ENCODE results near the gene PTPRG. TPM values are rescaled to one million over a fixed set of nuclear protein-coding genes. Genes with fewer than 3 reads are reported as not detected.
A peak's percentile ranks its signal among the peaks of the same experiment; 100 is the strongest.

The PTPRG gene
- polyA plus RNA-seq, 3 donors: 78.2 to 84.6 (median 83.3) TPM

DNA sequence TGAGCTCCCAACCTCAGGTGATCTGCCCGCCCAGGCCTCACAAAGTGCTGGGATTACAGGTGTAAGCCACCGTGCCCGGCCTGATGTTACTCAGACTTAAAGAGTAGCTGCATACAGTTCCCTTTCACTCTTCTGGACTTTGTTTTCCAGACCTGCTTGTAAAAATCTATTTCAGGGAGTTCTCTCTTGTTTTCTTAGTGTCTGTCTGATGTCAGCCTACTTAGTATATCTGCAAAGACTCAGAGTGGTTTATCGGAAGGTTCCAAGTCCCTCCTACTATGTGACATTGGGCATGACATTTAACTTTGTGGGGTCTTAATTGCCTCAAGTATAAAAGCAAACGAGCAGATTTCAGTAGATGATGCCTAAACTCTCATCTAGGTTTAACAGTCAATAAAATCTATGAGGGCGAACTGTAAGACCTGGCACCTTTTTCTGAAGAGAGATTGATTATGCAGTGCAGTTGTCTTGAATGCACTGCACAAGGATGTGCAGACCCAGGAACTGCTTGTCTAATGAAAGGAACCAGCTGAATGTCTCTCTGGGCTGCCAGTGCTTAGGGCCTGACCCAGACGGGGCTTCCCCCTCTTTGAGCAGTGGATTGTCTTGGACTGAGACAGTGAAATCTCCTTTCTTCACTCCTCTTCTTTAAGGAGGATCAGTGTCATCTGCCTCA, 301.4 kb downstream of the PTPRG start:
- no peak for DNase-seq

DNA sequence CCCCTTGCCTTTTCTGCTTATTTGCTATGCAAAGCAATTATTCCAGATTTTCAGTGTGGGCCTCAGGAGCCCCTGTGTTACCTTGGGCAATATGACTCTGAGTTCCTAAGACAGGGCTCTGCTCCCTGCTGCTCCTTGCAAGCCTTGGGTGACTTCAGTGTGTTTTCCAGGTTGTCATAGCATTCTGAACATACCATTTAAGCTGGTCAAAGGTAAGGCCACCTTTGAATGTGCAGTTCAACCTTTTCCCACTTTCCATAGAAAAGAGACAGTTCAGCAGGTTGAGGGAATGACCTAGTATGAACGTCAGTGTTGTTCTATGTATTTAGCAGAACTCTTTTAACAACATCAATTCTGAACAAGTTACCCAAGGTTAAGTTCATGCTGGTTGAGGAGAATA, 302.2 kb downstream of the PTPRG start:
- DNase-seq: no peak

DNA sequence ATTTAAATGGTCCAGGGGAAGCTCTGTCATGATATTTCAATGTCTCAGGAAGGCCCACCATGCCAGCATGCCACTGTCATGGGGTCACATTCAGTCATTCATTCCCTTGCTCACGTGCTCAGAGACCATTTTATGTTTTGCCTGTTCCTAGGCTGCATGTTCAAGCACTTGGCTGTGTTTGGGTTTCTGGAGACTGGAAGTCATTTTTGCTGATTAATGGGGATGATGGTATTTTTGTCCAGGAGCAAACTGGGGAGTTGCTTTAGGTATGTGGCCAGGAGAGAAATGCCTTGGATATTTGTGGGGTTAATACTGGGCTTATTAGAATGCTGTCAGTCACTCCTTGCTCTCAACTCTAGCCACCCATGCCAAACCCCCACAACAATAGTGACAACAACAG, 303.5 kb downstream of the PTPRG start:
- no peak for DNase-seq

DNA sequence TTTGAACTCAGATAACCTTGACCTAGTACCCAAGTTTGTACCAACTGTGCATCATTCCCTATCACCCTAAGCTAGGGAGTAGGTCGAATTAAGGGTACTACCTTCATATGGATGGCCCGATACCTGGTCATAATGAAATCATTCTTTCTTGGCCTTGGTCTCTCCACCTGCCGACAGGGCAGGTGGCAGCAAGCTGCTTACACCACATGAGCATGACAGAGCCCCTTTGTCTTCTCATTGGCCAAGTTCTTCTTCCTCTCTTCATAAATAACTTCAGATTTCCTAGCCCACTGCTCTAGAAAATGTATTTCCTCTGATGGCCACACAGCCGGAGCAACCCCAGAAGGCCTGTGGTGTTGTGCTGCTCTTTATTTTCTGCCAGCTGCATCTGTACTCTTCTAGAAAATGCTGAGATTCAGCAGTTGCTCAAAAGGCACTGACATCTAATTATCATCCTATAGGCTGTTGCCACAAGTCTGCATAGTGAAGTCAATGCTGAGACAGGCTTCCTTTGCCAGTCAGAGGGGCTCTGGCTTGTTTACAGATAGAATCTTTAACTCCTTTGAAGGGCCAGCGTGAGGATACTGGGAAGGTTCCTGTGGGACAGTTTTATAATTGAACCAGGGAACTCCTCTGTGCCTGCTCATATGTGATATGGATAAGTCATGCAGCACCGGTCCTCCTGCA, 304.2 kb downstream of the PTPRG start:
- no peak for DNase-seq

DNA sequence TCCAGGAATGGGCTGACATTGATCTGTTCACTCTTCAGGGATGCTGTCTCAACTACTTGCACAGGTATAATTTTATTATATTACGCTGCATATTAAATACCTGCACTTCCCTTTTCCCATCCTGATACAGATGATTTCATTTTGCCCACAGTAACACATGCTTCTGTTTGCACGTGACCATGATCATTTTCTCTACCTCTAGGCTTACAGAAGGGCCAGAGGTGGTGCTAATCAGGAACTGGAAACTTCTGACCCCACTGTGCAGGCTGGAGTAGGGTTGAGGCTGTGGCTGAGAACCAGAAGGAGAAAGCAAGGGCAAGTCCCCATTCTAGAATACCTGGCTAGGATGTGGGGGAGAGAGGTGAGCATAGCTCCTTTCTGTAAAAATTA, 304.8 kb downstream of the PTPRG start:
- DNase-seq: no peak

DNA sequence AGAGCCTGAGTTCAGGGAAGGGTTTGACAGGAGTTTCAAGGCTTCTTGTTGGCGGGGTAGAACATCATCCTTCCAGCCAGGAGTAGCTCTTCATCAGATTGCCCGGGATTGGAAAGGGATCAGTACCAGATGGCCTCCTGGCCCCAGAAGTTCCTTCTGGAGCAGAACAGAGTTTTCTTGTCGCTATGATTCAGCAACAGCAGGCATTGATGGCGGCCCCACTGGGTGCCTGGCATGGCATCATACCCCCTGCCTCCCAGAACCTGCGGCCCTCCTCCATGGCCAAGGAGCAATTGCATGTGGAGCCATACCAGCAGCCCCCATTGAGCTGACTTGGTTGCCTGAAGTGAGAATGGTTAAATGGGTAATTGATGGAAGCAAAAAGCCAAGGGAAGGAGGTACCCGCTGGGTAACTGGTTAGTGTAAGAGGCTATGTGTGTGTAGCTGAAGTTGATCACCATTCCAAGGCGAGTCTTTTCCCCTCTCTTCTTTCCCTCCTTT, 305.6 kb downstream of the PTPRG start:
- no peak for DNase-seq

DNA sequence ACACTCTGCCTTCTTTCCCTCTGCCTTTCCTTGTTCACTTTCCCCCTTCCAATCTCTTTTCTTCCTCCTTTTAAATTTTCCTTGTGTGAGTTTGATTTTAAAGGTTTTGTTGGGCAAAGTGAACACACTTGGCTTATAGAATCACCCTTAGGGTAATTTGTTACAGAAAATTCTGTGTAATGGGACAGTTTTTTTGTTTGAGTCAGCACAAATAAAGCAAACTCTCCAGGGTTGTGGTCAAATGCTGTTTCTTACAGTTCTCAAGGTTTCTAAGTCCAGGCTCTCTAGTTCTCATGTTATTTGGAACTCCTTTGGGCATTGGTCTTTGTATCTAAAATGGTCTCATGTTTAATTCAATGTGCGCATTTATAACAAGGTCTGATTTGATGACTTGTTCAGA, 307.1 kb downstream of the PTPRG start:
- no peak for DNase-seq

DNA sequence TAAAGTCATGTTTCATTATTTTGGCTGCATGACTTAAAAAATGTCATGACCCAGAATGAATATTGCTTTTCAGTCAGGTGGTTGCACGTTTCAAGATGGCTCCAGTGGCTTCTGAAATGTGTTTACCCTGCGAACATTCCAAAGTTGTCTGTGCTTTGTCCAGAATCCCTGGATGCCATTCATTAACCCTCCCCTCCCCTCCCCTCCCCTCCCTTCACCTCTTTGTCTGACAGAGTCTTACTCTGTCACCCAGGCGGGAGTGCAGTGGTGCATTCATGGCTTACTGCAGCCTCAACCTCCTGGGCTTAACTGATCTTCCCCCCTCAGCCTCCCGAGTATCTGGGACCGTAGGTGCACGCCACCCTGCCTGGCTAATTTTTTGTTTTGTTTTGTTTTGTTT, 308.0 kb downstream of the PTPRG start:
- no peak for DNase-seq

DNA sequence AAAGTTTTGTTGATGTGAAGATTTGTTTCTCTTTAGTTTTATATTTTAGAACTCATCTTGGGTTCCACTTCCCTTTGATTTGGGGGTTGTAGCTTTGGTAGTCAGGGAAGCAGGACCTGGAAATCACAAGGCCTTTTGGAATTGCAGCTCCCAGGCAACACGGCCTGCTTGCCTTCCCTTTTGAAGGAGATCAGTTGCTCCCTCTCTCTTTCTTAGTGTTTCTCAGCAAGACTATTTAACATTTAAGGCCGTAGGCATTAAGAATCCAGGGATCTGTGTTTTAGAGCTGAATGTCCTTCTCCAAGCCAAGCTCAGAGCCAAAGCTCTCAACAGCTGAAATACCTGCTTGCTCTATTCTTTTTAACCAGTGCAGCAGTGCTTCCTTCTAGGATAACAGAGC, 310.3 kb downstream of the PTPRG start:
- no peak for DNase-seq

DNA sequence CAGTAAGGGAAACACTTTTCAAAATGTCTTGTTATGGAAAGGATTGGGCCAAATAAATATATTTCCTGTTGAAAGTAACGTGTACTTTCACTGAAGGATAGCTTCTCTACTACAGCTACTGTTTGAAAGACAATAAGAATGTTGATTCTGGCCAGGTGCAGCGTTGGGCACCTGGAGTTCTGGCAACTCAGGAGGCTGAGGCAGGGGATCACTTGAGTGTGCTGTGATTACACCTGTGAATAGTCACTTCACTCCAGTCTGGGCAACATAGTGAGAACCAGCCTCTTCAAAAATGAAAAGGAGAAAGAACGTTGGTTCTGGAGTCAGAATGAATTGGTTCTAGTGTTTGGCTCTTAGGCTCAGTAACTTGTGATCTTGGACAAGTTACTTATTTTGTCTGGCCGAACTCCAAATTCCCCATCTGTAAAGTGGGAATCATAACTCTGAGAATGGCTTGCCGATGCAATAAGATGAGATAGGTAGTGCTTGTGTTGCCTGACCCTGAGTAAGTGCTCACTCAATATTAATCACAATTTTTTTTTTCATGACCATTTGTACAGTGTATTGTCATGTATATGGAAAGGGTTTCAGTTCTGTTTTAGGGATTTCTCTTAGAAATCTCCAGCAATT, 310.8 kb downstream of the PTPRG start:
- DNase-seq: no peak

DNA sequence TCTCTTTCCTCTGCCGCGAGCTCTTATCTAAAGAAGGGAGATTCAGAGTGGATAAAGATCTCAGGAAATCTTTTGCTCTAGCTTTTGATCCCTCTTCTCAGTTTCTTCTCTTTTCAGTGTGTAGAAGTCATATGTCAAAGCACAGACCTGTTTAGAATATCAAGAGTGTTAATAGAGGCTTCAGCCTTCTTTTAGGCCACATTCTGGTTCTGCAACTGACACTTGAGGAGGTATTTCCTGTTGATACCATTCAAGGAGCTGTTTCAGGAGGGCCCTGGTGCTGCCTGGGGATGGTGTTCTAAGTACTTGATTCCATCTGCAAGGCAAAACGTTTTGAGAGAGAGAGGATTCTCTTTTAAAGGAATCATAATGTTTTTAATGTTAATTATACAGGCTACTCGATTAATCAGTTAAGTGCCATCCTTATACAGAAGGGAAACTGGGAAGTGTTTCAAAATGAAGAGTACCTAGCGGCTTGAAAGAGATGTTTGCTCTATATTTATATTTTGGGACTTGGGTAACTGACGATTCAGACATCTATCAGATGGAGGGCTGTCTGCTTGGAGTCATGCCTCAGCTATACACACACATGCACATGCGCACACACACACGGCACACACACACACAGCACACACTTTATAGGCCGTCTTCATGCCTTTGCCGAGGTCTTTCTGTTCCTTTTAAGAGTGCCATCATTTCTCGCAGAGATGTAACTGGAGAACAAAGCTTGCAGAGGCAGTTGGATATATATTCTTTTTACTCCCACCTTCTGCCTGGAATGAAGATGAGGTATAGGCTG, 313.9 kb downstream of the PTPRG start:
- no peak for DNase-seq

DNA sequence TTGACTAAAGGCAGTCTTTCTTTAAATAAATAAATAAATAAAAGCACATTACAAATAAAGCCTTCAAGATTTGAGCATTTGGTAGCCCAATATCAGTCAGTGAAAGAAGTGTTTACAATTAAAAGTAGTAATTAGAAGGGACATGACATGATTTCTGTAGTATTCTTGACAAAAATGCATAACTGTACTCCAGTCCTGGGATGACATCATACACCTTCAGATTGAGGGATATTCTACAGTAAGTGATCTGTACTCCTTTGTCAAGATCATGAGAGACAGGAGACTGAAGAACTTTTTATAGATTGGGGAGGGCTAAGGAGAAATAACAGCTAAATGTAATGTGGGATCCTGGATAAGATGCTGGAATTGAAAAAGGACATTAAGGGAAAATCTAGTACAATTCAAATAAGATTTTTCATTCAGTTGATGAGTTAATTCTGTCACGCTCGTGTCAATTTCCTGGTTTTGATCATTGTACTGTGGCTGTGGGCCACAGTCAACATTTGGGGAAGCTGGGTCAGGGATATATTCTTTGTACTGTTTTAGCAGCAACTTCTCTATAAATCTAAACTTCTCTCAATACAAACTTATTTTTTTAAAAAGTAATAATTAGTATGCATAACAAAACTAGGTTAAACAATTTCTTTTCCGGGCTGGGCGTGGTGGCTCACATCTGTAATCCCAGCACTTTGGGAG, 314.8 kb downstream of the PTPRG start:
- DNase-seq: no peak

DNA sequence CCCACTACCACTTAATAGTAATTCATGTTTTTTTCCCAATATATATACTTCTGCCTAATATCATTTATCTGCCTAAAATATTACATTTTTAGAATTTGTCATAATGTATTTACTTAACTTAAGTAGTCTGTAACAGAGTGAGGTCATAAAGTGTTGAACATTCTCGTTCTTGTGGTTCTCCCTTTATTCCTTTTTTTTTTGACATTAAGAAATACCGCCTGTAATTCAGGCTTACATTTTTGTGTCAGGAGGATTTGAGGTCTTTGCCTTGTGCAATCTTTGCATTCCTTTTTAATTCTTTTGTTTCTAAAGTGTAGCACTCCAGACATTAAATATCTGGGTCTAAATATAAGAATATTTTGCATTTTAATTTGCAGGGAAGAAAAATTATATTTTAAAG, 315.4 kb downstream of the PTPRG start:
- no peak for DNase-seq

DNA sequence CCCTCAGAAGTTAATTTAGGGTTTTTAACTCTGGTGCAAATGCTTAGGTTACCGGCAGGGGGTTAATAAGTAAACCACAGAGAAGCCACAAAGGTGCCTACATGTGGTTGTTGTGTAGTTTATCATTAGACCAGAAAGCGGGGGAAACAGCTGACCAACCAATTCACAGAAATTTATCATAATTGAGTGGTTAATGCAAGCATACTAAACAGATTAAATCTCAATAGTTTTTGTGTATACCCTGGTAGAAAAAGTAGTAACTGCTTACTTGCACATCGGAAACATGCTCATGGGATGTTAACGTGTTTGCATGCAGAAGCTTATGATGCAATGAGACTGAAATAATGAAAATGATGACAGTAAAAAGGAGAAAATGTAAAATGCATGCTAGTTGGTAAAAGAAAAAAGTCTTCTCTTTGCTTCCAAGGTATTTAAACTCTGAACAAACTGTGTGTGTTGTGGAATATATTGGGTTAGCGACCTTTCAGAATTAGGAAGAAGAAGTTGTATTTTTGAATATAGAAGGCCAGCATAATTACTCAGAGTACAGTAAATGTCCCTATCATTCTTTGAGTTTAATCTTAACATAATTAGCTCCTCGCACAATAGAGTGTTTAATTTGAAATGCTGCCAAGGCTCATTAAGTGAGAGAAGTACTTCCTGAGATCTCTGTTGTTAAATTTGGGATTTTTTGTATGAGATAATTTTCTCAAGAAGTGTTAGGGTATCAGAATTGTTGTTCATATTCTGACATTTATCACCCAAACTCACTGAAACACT, 316.2 kb downstream of the PTPRG start:
- DNase-seq: no peak

DNA sequence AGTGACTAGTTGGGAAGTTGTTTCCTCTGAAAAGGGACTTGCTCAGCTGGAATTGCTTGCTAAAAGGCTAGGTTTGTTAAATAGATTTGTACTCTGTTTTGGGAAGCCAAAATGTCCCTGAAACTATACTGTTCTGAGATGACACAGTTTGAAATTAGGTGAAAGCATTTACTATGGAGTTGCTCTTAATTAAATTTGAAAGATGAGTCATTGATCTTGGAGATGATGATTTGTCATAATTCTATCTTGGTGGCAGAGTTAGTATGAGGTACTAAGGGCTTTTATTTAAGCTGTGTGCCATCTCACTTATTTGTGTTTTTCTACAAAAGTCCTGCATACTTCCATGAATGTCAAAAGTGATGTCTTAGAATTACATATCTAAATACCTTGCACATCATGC, 320.9 kb downstream of the PTPRG start:
- no peak for DNase-seq

DNA sequence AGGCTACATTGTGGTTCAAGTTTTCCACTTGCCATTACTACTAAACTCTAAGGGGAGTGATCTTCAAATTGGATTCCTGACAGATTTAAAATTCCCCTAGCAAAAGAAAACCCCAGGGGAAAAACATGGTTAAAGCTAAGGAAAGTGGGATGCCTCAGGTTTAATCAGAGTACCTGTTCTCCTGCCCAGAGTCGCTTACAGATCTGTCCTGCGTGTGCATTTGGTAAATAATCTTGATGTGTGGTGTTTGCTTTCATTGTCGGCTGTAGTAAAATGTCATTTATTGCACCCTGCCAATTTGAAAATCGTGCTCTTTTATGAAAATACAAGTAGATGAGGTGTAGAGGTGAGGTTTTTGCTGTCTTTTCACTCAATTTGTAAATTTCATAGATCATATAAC, 323.4 kb downstream of the PTPRG start:
- DNase-seq: no peak

DNA sequence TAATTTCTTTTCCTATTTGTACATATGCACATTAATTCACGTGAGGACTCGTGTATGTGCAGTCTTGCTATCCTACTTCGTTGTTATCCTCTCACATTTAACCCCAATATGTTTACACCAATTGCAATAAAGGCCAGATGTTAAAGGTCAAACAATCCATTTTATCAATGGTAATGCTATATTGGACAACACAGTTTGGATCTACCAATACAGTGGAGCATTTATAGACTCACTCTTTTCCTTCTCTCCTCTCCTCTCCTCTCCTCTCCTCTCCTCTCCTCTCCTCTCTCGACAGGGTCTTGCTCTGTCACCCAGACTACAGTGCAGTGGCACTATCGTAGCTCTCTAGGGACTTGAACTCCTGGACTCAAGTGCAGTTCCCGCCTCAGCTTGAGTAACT, 324.0 kb downstream of the PTPRG start:
- DNase-seq: no peak

DNA sequence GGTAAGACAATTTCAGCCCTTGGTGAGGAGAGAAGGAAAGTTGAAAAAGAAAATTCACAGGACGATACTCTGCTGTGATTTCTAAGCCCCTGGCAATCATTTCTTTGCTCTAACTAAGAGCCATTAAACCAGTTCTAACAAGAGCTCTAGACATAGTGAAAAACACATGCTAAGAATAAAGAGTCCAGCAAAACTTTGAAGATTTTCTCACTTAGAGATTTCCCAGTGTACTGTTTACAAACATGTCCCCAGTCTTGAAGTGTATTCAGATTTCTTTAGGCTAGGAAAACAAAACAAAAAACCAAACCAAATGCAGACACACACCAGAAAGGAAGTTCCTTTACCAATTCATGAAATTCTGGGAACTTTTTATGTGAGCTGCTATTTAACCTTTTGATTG, 325.8 kb downstream of the PTPRG start:
- DNase-seq: no peak

DNA sequence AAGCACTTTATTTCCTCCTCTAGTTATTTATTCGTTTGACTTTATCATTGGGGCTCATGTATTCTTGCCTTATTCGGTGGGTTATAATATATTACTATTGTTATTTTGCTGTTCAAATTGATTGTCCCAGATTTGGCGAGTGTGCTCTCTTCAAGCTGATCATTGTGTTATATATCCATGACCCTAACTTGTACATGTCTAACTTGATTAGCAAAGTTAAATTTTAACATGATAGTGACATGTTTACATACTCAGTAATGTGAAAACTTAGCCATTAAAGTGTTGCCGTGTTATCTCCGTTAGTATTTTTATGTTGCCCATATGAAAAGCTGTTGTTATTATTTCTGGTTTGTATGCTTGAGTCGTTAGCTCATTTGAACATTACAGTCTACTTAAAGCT, 327.9 kb downstream of the PTPRG start:
- no peak for DNase-seq

DNA sequence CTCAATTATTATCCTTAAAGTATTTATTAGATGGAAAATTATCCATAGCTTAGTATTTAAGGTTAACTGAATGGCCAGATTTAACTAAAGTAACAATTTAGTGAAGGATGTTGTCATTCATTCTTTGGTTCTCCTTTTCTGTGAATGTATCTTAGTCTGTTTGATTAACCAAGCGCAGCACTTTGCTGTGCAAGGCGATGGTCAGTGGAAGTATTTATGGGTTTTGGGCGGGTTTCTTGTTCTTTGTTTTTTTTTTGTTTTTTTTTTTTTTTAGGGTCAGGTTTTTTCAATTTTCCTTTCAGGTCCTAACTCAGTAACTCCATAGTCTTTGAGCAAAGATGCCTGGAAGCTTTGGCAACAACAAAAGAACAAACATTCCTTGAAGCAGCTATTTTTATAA, 328.8 kb downstream of the PTPRG start:
- DNase-seq: peak; percentile 49

DNA sequence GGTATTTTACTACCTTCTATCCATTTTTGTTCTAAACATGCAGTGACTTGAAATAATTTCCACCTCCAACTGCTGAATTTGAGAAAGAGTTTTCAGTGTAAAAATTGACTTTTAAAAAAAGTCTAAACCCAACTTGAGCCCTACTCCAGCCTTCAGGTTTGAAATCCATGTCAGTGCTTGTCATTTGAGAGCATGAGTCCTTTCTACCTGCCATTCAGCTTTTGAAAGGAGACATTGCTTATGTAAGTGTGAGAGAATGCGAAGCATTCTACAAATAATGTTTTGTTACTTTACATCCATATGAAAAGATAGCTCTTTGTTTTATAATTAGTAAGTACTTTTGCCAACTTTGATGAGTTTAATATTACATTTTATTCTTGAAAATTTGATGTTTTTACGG, 329.2 kb downstream of the PTPRG start:
- DNase-seq: no peak
